ENCODE data around the gene ANKRD11.

GRCh38 chr16:89347807-89348206, 142.6 kb downstream of the ANKRD11 start:
- TF ChIP-seq CTCF (IDR thresholded peaks at IDR 0.05) (no peak), EP300 (IDR thresholded peaks at IDR 0.05) (no peak), POLR2AphosphoS5 (IDR thresholded peaks at IDR 0.05) (no peak)
